ENCODE results near the gene RTRAF. TPM values are rescaled to one million over a fixed set of nuclear protein-coding genes. Genes with fewer than 3 reads are reported as not detected.

Gene RTRAF
- total RNA-seq, 6 donors from 2014 or later: 7.3 to 116 (median 62.0) TPM

- Histone ChIP-seq H3K4me3 (no peak overlapping the region), H3K4me1 (peaks cover 0 to 14% (median 4%) of the 10 kb centered on the region in 4 donors), H3K9me3 (no peaks in the 10 kb centered on the region), H3K36me3 (peaks cover 46 to 100% (median 72%) of the 10 kb centered on the region in 4 donors), H3K27me3 (no peaks in the 10 kb centered on the region), H3K27ac (no peak overlapping the region)
- DNase-seq: no peak
- WGBS, 2 donors: 49 to 61% methylated on average over 2 of the region's 2 CpGs
- ATAC-seq (ENCODE audit: low FRiP score in 2 of 2): no peak
- TF ChIP-seq POLR2AphosphoS5 (IDR thresholded peaks at IDR 0.05) (no peak), CTCF (IDR thresholded peaks at IDR 0.05) (no peak), POLR2A (IDR thresholded peaks at IDR 0.05) (no peak), EP300 (IDR thresholded peaks at IDR 0.05) (no peak)
Measured at GRCh38 chr14:52005625-52006024, 16.3 kb downstream of the RTRAF start.

- ATAC-seq (ENCODE audit: low FRiP score in 2 of 2): no peak
- H3K4me1 ChIP-seq: peaks cover 0 to 14% (median 4%) of the 10 kb centered on the region in 4 donors
- H3K4me3 ChIP-seq: no peak overlapping the region
- H3K27ac ChIP-seq: no peak overlapping the region
- no peak for TF ChIP-seq POLR2AphosphoS5 (IDR thresholded peaks at IDR 0.05)
- TF ChIP-seq POLR2A (IDR thresholded peaks at IDR 0.05): no peak
- no peak for TF ChIP-seq CTCF (IDR thresholded peaks at IDR 0.05)
- no peak for TF ChIP-seq EP300 (IDR thresholded peaks at IDR 0.05)
- H3K9me3 ChIP-seq: no peaks in the 10 kb centered on the region
- 78 to 86% methylated on average over 3 of the region's 3 CpGs for WGBS, 2 donors
- H3K27me3 ChIP-seq: no peaks in the 10 kb centered on the region
- no peak for DNase-seq
- H3K36me3 ChIP-seq: peaks cover 46 to 100% (median 76%) of the 10 kb centered on the region in 4 donors
Measured at GRCh38 chr14:52006361-52006760, 17.0 kb downstream of the RTRAF start.

- no peaks in the 10 kb centered on the region for H3K9me3 ChIP-seq
Measured at GRCh38 chr14:52007211-52007610, 17.9 kb downstream of the RTRAF start.

DNA sequence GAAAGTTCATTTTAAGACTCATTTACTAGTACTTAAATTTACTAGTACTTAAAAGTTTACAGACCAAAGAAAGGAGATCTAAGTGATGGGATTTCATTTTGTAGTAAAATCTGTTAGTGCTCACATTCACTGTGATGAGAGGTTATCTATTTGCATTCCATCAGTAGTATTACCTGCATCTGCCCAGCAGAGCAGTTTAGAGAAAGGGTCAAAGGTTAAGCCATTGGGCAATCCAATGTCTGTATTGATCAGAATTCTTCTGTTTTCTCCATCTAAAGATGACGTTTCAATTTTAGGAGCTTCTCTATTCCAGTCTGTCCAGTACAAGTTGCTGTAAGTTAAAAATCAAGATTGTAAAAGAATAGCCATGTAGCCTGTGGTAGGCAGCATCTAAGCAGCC, 18.3 kb downstream of the RTRAF start:
- no peak for TF ChIP-seq CTCF (IDR thresholded peaks at IDR 0.05)
- TF ChIP-seq POLR2AphosphoS5 (IDR thresholded peaks at IDR 0.05): no peak
- no peak for TF ChIP-seq EP300 (IDR thresholded peaks at IDR 0.05)
- no peak for TF ChIP-seq POLR2A (IDR thresholded peaks at IDR 0.05)
- Histone ChIP-seq H3K27me3 (no peaks in the 10 kb centered on the region), H3K4me3 (no peak overlapping the region), H3K9me3 (no peaks in the 10 kb centered on the region), H3K36me3 (peaks cover 35 to 98% (median 69%) of the 10 kb centered on the region in 4 donors), H3K27ac (no peak overlapping the region), H3K4me1 (peaks cover 0 to 12% (median 6%) of the 10 kb centered on the region in 4 donors)
- ATAC-seq (ENCODE audit: low FRiP score in 2 of 2) (no peak), DNase-seq (no peak)
- WGBS, 2 donors: 90 to 100% methylated on average over 1 of the region's 1 CpG

More at GRCh38 chr14:52007211-52007610, 17.9 kb downstream of the RTRAF start:
- no peak for DNase-seq
- Histone ChIP-seq H3K27me3 (no peaks in the 10 kb centered on the region), H3K4me3 (no peak overlapping the region), H3K4me1 (peaks cover 0 to 14% (median 5%) of the 10 kb centered on the region in 4 donors), H3K36me3 (peaks cover 38 to 100% (median 73%) of the 10 kb centered on the region in 4 donors), H3K27ac (no peak overlapping the region)
- 33 to 86% methylated on average over 1 of the region's 1 CpG for WGBS, 2 donors
- TF ChIP-seq POLR2A (IDR thresholded peaks at IDR 0.05) (no peak), EP300 (IDR thresholded peaks at IDR 0.05) (no peak), POLR2AphosphoS5 (IDR thresholded peaks at IDR 0.05) (no peak), CTCF (IDR thresholded peaks at IDR 0.05) (no peak)
- no peak for ATAC-seq (ENCODE audit: low FRiP score in 2 of 2)

- Histone ChIP-seq H3K27ac (no peak overlapping the region), H3K9me3 (no peaks in the 10 kb centered on the region), H3K4me1 (peaks cover 0 to 7% (median 3%) of the 10 kb centered on the region in 4 donors), H3K4me3 (no peak overlapping the region), H3K27me3 (no peaks in the 10 kb centered on the region), H3K36me3 (peaks cover 32 to 93% (median 68%) of the 10 kb centered on the region in 4 donors)
- DNase-seq: no peak
- no peak for TF ChIP-seq POLR2AphosphoS5 (IDR thresholded peaks at IDR 0.05)
- no peak for TF ChIP-seq POLR2A (IDR thresholded peaks at IDR 0.05)
- no peak for TF ChIP-seq EP300 (IDR thresholded peaks at IDR 0.05)
- no peak for TF ChIP-seq CTCF (IDR thresholded peaks at IDR 0.05)
- WGBS, 2 donors: 94 to 97% methylated on average over 4 of the region's 4 CpGs
- ATAC-seq (ENCODE audit: low FRiP score in 2 of 2): peak in 1 of 2 donors; percentile 17
Measured at GRCh38 chr14:52008136-52008535, 18.8 kb downstream of the RTRAF start.

Data from upper lobe of left lung (tissue), 6 donors.